ENCODE measurements around the gene CDHR5.

CDHR5 gene

DNA sequence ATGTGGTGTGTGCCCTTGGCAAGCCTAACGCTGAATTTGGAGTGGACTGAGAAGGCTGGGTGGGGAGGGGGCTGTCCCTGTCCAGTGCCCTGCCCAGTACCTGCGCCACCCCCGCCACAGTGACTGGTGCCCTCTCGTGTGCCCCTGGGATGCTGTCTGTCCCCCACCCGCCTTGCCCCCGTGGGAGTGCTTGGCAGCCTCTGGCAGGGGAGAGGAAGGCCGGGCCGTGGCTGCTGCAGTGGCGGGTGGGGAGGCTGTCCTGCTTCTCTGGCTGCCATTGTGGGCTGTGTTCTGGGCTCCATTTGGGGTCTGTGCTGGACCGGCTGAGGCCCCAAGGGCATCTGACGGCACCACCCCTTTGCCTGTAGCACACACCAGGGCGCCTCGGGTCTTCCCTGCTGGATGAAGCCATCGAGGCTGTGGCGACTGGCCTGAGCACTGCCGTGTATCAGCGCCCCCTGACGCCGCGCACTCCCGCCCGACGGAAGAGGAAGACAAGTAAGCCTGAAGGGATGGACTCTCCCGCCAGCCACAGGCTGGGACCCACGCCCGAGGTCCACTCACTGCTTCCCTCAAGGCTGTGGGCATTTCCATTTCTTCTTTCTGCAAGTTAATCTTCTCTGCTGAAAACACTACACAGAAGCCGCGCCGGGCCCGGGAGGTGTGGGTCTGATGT, 26.6 kb downstream of the CDHR5 start:
- Histone ChIP-seq H3K36me3 (ENCODE audit: control insufficient read depth, insufficient read depth, low read length) (peaks cover 41% of the 10 kb centered on the region), H3K4me3 (replicated peaks; ENCODE audit: low read depth, low read length) (no peak overlapping the region), H3K27me3 (replicated peaks; ENCODE audit: control insufficient read depth, insufficient read depth, low read length) (no peaks in the 10 kb centered on the region)
- TF ChIP-seq, protein P1, sequence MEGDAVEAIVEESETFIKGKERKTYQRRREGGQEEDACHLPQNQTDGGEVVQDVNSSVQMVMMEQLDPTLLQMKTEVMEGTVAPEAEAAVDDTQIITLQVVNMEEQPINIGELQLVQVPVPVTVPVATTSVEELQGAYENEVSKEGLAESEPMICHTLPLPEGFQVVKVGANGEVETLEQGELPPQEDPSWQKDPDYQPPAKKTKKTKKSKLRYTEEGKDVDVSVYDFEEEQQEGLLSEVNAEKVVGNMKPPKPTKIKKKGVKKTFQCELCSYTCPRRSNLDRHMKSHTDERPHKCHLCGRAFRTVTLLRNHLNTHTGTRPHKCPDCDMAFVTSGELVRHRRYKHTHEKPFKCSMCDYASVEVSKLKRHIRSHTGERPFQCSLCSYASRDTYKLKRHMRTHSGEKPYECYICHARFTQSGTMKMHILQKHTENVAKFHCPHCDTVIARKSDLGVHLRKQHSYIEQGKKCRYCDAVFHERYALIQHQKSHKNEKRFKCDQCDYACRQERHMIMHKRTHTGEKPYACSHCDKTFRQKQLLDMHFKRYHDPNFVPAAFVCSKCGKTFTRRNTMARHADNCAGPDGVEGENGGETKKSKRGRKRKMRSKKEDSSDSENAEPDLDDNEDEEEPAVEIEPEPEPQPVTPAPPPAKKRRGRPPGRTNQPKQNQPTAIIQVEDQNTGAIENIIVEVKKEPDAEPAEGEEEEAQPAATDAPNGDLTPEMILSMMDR (IDR thresholded peaks at IDR 0.05; ENCODE audit: insufficient read depth, low read length, poor library complexity, severe bottlenecking), result no peak
- DNase-seq (ENCODE audit: extremely low read depth, insufficient read length), result no peak

DNA sequence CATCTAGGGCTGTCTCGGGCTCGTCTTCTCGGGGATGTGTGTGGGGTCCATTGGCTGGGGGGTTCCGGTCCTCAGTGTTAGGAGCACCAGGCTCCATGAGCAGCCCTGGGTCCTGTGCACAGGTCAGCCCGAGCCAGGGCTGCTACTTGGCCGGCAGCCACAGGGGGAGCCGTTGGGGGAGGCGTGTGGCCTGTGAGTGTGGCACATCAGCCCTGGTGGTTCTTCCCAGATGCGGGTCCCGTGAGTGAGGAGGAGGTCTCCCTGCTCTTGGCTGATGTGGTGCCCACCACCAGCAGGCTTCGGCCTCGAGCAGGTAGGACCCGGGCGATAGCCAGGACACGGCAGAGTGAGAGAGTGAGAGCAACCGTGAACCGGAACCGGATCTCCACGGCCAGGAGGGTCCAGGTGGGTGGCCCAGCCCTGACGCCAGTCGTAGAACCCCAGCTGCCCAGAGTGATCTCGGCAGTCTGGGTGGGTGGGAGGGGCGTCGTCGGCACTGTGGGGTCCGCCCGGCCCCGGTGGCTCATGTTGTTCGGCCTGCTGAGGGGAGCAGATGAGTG, 27.5 kb downstream of the CDHR5 start:
- Histone ChIP-seq H3K36me3 (ENCODE audit: control insufficient read depth, insufficient read depth, low read length) (peaks cover 47% of the 10 kb centered on the region), H3K4me3 (replicated peaks; ENCODE audit: low read depth, low read length) (no peak overlapping the region), H3K27me3 (replicated peaks; ENCODE audit: control insufficient read depth, insufficient read depth, low read length) (no peaks in the 10 kb centered on the region)
- DNase-seq (ENCODE audit: extremely low read depth, insufficient read length), result no peak
- TF ChIP-seq, protein P1 (IDR thresholded peaks at IDR 0.05; ENCODE audit: insufficient read depth, low read length, poor library complexity, severe bottlenecking), result peak; percentile 14

DNA sequence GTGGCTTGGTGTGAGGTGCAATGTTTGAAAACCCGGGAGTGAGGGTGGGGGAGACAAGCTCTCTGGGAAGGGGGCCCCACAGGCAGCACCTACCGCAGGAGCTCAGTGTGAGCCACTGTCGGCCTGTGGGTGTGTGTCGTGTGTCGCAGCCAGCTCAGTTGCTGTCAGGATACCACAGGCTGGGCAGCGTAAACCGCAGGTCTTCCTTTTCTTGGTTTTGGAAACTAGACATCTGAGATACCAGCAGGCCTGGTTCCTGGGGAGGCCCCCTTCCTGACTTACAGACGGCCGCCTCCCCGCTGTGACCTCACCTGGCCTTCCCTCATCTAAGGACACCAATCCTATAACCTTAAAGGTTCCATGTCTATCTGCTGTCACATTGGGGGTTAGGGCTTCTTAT, 28.4 kb downstream of the CDHR5 start:
- TF ChIP-seq, protein P1 (IDR thresholded peaks at IDR 0.05; ENCODE audit: insufficient read depth, low read length, poor library complexity, severe bottlenecking), result no peak
- DNase-seq (ENCODE audit: extremely low read depth, insufficient read length), result no peak
- peaks cover 46% of the 10 kb centered on the region for H3K36me3 ChIP-seq (ENCODE audit: control insufficient read depth, insufficient read depth, low read length)

GRCh38 chr11:595400-595799, 29.4 kb downstream of the CDHR5 start:
- Histone ChIP-seq H3K36me3 (ENCODE audit: control insufficient read depth, insufficient read depth, low read length) (peaks cover 47% of the 10 kb centered on the region), H3K4me3 (replicated peaks; ENCODE audit: low read depth, low read length) (no peak overlapping the region), H3K27me3 (replicated peaks; ENCODE audit: control insufficient read depth, insufficient read depth, low read length) (no peaks in the 10 kb centered on the region)
- no peak for DNase-seq (ENCODE audit: extremely low read depth, insufficient read length)
- TF ChIP-seq, protein P1 (IDR thresholded peaks at IDR 0.05; ENCODE audit: insufficient read depth, low read length, poor library complexity, severe bottlenecking), result no peak

More for the DNA sequence above, 28.4 kb downstream of the CDHR5 start:
- Histone ChIP-seq H3K27me3 (replicated peaks; ENCODE audit: control insufficient read depth, insufficient read depth, low read length) (no peaks in the 10 kb centered on the region), H3K4me3 (replicated peaks; ENCODE audit: low read depth, low read length) (no peak overlapping the region)

DNA sequence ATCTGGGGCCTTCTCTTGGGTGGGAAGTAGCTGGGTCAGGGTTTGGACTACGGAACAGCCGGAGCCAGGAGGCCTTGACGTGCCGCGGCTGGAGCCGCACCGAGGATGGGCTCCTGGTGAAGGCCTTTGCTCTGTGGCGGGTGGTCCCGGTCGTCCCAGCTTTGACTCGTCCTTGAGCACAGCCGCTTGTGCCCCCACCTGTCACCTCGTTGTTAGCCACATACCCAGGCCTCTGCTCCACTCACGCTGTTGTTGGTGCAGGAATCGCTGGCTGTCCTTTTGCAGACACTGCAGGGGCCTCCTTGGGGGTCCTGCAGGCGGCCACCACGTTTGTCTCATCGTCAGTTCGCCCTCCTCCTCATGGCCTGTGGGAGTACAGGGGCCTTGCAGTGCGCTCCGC, 31.4 kb downstream of the CDHR5 start:
- Histone ChIP-seq H3K4me3 (replicated peaks; ENCODE audit: low read depth, low read length) (no peak overlapping the region), H3K27me3 (replicated peaks; ENCODE audit: control insufficient read depth, insufficient read depth, low read length) (no peaks in the 10 kb centered on the region), H3K36me3 (ENCODE audit: control insufficient read depth, insufficient read depth, low read length) (peaks cover 51% of the 10 kb centered on the region)
- TF ChIP-seq, protein P1 (IDR thresholded peaks at IDR 0.05; ENCODE audit: insufficient read depth, low read length, poor library complexity, severe bottlenecking), result no peak
- DNase-seq (ENCODE audit: extremely low read depth, insufficient read length), result no peak

Measured in GM06990 (cell line).